ENCODE data around the gene CEP83. TPM values are rescaled to one million over a fixed set of nuclear protein-coding genes. Genes with fewer than 3 reads are reported as not detected.

The CEP83 gene
- total and polyA plus RNA-seq, 8 donors: 11.9 to 46.1 (median 38.8) TPM

DNA sequence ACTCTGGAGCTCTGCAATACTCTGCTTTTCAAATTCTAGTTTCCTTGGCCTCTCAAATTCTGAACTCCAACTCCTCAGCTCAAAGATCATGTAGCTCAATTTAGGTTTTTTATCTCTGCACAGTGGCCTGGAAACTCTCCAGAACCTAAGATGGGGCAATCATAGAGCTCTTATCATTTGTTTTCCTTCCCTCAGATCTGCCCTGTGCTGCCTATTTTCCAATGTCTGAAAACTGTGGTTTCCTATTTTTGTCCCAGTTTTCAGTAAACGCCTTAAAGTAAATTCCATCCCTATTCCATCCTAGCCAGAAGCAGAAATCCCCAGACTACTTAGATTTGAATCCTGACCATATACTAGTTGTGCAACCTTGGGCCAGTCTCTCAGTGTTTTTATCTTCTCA, 73.2 kb downstream of the CEP83 start:
- Histone ChIP-seq H3K36me3 (peaks cover 0 to 19% of the 10 kb centered on the region in 2 donors), H3K27me3 (no peaks in the 10 kb centered on the region), H3K4me1 (no peaks in the 10 kb centered on the region), H3K9me3 (peaks cover 0 to 15% of the 10 kb centered on the region in 2 donors), H3K4me3 (no peak overlapping the region), H3K27ac (no peak overlapping the region)
- intact Hi-C loops (cut with DNase I): no loop called here
- TF ChIP-seq, protein P1, sequence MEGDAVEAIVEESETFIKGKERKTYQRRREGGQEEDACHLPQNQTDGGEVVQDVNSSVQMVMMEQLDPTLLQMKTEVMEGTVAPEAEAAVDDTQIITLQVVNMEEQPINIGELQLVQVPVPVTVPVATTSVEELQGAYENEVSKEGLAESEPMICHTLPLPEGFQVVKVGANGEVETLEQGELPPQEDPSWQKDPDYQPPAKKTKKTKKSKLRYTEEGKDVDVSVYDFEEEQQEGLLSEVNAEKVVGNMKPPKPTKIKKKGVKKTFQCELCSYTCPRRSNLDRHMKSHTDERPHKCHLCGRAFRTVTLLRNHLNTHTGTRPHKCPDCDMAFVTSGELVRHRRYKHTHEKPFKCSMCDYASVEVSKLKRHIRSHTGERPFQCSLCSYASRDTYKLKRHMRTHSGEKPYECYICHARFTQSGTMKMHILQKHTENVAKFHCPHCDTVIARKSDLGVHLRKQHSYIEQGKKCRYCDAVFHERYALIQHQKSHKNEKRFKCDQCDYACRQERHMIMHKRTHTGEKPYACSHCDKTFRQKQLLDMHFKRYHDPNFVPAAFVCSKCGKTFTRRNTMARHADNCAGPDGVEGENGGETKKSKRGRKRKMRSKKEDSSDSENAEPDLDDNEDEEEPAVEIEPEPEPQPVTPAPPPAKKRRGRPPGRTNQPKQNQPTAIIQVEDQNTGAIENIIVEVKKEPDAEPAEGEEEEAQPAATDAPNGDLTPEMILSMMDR (IDR thresholded peaks at IDR 0.05): no peak
- no peak for DNase-seq
- ATAC-seq: peak; percentile 30

DNA sequence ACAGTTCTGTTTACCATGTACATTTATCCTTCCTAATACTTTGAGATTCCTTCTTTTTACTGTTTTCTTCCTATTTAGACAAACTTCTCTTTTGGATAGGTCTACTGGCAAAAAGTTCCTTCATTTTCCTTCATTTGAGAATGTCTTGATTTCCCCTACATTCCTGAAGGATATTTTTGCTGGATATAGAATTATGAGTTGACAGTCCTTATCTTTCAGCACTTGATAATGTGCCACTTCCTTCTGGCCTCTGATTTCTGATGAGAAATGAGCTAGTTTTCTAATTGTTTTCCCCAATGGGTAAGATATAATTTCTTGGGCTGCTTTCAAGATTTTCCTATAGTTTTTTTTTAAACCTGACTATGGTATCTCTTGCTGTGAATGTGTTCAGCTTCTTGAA, 75.6 kb downstream of the CEP83 start:
- no peak for DNase-seq
- peaks cover 0 to 15% of the 10 kb centered on the region in 2 donors for H3K9me3 ChIP-seq
- H3K4me1 ChIP-seq: no peaks in the 10 kb centered on the region
- TF ChIP-seq, protein P1 (IDR thresholded peaks at IDR 0.05): no peak
- ATAC-seq: no peak
- no peak overlapping the region for H3K4me3 ChIP-seq
- peaks cover 0 to 10% of the 10 kb centered on the region in 2 donors for H3K36me3 ChIP-seq
- intact Hi-C loops (cut with DNase I): no loop called here
- H3K27ac ChIP-seq: no peak overlapping the region
- no peaks in the 10 kb centered on the region for H3K27me3 ChIP-seq

DNA sequence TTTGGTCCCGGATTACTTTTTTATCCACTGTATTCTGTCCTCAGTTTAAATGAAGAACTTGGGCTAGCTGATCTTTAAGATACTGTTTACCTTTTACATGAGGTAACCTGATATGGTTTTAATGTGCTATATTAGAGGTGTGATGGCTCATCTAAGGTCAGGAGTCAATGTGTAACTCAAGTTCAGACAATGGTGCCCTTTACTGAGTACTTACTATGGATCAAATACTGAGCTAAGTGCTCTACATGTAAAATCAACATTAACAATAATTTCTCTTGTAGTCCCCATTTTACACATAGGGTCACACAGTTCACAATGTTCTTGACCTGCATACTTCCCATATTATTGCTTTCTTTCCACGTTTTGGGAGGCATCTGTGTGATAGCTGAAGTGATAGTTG, 79.2 kb downstream of the CEP83 start:
- intact Hi-C loops (cut with DNase I): no loop called here
- Histone ChIP-seq H3K27ac (no peak overlapping the region), H3K27me3 (no peaks in the 10 kb centered on the region), H3K4me1 (no peaks in the 10 kb centered on the region), H3K4me3 (no peak overlapping the region), H3K36me3 (peaks cover 0 to 23% of the 10 kb centered on the region in 2 donors), H3K9me3 (peaks cover 0 to 15% of the 10 kb centered on the region in 2 donors)
- DNase-seq: no peak
- no peak for ATAC-seq
- TF ChIP-seq, protein P1 (IDR thresholded peaks at IDR 0.05): no peak

DNA sequence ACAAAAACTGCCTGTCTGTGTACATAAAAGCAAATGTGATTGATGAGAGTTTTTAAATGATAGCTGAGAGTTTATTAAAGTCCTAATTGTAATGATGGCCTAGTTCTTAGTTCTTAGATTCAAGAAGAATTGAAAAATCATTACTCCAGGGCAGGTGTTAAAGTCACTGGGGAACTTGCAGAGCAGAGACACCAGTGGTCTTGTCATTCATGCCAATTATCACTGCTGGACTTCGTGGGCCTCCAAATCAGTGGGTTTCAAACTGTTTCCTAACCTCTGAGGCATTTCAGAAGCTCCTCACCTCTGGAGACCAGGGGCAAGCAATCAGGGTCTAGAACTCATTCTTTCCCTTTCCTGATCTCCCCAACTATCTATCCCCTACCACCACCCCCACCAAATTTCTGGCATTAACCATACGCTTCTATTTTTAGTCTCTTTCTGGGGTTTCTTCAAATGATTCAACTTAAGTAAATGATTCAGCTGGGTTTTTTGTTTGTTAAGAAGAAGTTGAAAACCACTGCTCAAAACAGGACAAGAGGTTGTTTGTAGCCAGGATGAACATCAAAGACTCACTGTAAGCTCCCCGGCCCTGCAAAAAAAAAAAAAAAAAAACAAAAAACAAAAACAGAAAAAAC, 80.1 kb downstream of the CEP83 start:
- DNase-seq (no peak), ATAC-seq (no peak)
- Histone ChIP-seq H3K4me1 (no peaks in the 10 kb centered on the region), H3K4me3 (no peak overlapping the region), H3K27ac (no peak overlapping the region), H3K36me3 (peaks cover 0 to 14% of the 10 kb centered on the region in 2 donors), H3K27me3 (no peaks in the 10 kb centered on the region), H3K9me3 (peaks cover 0 to 9% of the 10 kb centered on the region in 2 donors)
- TF ChIP-seq, protein P1 (IDR thresholded peaks at IDR 0.05): no peak
- intact Hi-C loops (cut with DNase I): no loop called here

DNA sequence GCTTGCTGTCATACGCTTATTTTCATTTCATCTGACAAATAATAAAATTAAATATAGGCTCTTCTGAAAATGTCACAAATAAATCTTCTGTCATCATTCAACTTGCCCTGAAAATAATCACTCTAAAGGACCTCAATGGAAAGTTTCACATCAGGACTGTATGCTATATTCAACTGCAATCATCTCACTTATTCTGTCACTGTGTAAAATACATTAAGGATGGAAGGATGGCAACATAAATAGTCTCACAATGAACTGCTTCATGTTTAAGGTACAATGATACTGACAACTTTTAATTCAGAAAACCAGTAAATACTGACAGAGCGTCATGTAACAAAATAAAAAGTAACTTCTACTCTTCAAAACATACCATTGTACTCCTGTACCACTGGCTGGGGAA, 82.1 kb downstream of the CEP83 start:
- Histone ChIP-seq H3K36me3 (peaks cover 0 to 14% of the 10 kb centered on the region in 2 donors), H3K4me3 (no peak overlapping the region), H3K9me3 (no peaks in the 10 kb centered on the region), H3K27me3 (no peaks in the 10 kb centered on the region), H3K27ac (no peak overlapping the region), H3K4me1 (no peaks in the 10 kb centered on the region)
- no peak for DNase-seq
- ATAC-seq: no peak
- TF ChIP-seq, protein P1 (IDR thresholded peaks at IDR 0.05): no peak
- intact Hi-C loops (cut with DNase I): no loop called here

All from left lung (tissue), 10 donors.